Stomach (tissue), 4 donors: ENCODE results near the gene R3HDM4.

Experiments
- EP300 ChIP-seq: sonication (generic); formaldehyde crosslinking; IDR thresholded peaks from one replicate; pipeline ENCODE4 v1.6.1; 2017; ENCODE audit warnings: antibody characterized with exemption
- POLR2A ChIP-seq, 4 donors: fragments of 450-650 bp; IDR thresholded peaks; one replicate each; pipeline ENCODE4 v1.6.1; 2016; ENCODE audit warnings: antibody characterized with exemption in 4 of 4, control low read depth in 2 of 4, mild to moderate bottlenecking in 1 of 4, moderate library complexity in 1 of 4
- TF ChIP-seq, protein P1 (sequence below), 7 experiments: fragments of 450-650 bp in 4 of 7; fragments of 200-600 bp in 3 of 7; sonication (generic) in 3 of 7; IDR thresholded peaks; one replicate each; pipeline ENCODE4 v1.5.1; 2016 to 2019; ENCODE audit warnings: antibody characterized with exemption in 7 of 7, control low read depth in 2 of 7, mild to moderate bottlenecking in 1 of 7

DNA sequence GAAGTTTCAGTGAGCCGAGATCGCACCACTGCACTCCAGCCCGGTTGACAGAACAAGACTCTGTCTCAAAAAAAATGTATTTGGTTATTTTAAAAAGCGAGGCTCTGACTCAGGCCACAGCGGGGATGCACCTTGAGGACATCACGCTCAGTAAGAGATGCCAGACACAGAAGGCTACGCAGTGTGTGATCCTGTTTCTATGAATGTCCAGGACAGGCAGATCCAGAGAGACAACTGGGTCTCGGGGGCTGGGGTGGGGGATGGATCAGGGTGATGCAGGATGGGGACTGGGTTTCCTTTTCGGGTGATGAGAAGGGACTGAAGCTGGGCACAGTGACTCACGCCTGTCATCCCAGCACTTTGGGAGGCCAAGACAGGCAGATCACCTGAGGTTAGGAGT lies 25.4 kb downstream of the R3HDM4 start:
- TF ChIP-seq POLR2A (IDR thresholded peaks at IDR 0.05) (no peak), EP300 (no peak)
- TF ChIP-seq, protein P1, sequence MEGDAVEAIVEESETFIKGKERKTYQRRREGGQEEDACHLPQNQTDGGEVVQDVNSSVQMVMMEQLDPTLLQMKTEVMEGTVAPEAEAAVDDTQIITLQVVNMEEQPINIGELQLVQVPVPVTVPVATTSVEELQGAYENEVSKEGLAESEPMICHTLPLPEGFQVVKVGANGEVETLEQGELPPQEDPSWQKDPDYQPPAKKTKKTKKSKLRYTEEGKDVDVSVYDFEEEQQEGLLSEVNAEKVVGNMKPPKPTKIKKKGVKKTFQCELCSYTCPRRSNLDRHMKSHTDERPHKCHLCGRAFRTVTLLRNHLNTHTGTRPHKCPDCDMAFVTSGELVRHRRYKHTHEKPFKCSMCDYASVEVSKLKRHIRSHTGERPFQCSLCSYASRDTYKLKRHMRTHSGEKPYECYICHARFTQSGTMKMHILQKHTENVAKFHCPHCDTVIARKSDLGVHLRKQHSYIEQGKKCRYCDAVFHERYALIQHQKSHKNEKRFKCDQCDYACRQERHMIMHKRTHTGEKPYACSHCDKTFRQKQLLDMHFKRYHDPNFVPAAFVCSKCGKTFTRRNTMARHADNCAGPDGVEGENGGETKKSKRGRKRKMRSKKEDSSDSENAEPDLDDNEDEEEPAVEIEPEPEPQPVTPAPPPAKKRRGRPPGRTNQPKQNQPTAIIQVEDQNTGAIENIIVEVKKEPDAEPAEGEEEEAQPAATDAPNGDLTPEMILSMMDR (IDR thresholded peaks at IDR 0.05) = no peak
